Activated CD4-positive, CD25-positive, alpha-beta regulatory T cell treated with anti-CD3 and anti-CD28 coated beads, Interleukin-2, amount 50 U/mL, for 16 hours (primary cell): ENCODE data around the gene ASAP3.
"Not testable (repeated sequence)": the region's sequence is repeated elsewhere in the genome, so short reads cannot be mapped to it uniquely, and the experiment has no call there.

Experiments used
- DNase-seq: peaks from one replicate; pipeline ENCODE4 v3.0.0-alpha.2; 2020; ENCODE audit warnings: low read depth, low spot score

ASAP3 gene

DNA sequence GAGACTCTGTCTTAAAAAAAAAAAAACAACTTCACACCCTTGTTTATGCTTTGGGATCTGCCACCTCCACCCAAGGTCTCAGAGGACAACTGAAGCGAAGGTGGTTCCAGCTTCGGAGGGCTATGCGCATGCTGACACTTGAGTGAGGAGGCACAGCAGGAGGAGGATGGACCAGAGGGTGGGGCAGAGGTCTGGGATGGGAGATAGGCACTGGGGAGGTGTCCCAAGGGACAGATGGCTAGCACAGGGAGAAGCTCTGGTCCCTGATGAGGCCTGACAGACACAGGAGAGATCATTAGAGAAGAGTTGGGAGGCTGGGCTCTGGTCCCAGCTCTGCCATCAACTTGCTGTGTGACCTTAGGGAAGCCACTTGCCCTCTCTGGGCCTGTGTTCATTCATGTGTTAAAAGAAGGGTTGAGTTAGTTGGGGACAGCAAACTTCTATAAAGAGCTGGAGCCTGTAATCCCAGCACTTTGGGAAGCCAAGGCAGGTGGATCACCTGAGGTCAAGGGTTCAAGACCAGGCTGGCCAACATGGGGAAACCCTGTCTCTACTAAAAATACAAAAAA lies 30.2 kb upstream of the ASAP3 start:
- no peak for DNase-seq

GRCh38 chr1:23509896-23510295 lies 25.9 kb upstream of the ASAP3 start:
- no peak for DNase-seq

DNA sequence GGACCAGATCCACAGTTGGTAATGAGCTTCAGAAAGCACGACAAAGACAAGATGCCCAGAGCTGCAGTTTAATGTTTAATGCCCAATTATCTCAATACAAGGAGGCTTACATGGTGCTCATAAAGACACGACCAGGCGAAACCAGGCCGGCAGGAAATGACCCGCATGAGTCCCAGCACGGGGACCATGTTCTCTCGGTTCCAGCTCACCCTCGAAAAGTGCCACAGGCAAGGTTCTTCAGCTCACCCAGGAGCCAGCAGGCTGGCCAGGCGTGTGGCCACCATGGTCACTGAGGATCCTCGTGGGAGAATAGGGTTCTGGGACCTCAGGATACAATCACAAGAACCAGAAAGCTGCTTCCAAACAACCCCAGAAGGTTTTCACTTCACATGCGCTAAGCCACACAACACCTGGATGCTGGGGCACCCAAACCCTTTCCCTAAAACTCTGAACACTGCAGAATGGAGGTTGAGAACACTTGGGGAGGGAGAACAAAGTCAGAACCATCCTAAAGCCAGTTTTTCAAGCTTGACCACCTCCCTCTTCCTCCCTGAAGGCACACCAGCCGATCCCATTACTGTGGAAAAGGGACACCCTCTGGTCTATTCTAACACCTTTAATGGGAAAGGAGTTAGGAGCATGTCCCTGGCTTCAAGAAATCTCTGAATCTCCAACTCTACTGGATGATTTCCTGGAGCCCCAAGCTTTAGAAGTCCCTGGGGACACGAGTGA lies 22.6 kb upstream of the ASAP3 start:
- no peak for DNase-seq

DNA sequence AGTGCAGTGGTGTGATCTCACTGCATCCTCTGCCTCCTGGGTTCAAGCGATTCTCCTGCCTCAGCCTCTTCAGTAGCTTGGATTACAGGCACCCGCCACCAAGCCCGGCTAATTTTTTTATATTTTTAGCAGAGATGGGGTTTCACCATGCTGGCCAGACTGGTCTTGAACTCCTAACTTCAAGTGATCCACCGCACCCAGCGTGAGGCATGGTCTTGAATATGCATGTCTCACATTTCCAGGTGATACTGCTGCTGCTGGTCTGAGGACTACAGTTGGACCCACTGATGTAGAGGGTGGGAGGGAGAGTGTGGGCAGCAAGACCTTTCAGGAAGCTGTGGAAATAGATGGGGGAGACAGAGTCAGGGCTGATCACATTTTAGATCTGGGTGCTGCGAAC lies 21.9 kb upstream of the ASAP3 start:
- no peak for DNase-seq

DNA sequence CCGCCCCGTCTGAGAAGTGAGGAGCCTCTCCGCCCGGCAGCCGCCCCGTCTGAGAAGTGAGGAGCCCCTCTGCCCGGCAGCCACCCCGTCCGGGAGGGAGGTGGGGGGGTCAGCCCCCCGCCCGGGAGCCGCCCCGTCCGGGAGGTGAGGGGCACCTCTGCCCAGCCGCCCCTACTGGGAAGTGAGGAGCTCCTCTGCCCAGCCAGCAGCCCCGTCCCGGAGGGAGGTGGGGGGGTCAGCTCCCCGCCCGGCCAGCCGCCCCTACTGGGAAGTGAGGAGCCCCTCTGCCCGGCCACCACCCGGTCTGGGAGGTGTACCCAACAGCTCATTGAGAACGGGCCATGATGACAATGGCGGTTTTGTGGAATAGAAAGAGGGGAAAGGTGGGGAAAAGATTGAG lies 20.2 kb upstream of the ASAP3 start:
- not testable (repeated sequence) for DNase-seq

DNA sequence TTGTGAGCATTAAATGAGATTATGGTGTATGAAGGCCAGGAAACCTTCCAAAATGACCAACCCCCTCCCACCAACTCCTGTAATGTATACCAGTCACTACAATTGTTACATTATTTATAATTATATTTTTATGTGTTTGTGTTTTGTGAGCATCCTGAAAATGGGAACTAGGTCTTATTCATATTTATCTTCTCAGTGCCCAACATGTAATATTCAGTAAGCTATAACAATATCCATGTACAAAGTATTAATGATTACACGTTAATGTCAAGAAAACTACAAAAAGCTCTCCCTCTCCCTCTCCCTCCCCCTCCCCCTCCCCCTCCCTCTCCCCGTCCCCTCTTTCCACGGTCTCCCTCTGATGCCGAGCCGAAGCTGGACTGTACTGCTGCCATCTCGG lies 19.0 kb upstream of the ASAP3 start:
- no peak for DNase-seq

- DNase-seq, result no peak
Measured at GRCh38 chr1:23500466-23500865, 16.5 kb upstream of the ASAP3 start.

- DNase-seq, result no peak
Measured at GRCh38 chr1:23497777-23498439, 13.9 kb upstream of the ASAP3 start.

DNA sequence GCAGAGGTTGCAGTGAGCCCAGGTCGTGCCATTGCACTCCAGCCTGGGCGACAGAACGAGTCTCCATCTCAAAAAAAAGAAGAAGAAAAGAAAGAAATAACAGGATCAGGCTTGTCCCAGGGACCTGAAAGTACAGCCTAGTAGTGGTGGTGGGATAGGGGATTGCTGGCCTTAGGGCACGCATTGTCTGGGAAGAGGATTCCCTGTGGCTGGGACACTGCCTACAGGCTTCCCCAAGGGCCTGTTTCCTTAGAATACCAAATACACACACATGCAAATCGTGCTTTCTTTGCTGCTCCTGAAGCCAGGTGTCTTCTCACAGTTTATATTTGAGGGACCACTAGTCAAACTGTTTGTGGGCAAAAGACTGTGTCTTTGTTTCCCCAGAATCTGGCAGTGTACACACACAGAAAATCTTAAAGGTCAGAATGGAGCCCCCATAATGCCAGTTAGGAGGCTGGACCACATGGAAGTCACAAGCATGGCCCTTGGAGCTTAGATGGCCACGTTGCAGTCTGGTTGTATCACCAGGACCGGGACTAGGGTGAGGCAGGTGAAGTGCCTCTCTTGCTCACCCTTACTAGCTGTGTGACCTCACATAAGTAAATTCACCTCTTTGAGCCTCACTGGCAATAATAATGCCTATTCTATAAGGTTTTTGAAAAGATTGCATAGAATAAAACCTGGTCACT lies 12.7 kb upstream of the ASAP3 start:
- no peak for DNase-seq

DNA sequence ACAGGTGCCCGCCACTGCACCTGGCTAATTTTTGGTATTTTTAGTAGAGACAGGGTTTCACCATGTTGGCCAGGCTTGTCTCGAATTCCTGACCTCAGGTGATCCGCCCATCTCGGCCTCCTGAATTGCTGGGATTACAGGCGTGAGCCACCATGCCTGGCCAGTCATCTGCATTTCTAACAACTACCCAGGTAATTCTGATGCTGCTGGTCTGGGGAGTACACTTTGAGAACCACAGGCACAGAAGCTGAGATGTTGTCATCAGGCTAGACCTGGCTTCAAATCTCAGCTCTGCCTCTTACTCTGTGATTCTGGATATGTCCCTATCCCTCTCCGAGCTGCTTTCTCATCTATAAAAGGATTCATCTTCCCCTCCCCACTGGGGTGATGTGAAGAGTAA lies 10.9 kb upstream of the ASAP3 start:
- DNase-seq, result not testable (repeated sequence)

- not testable (repeated sequence) for DNase-seq
Measured at GRCh38 chr1:23492776-23493175, 8.8 kb upstream of the ASAP3 start.

DNA sequence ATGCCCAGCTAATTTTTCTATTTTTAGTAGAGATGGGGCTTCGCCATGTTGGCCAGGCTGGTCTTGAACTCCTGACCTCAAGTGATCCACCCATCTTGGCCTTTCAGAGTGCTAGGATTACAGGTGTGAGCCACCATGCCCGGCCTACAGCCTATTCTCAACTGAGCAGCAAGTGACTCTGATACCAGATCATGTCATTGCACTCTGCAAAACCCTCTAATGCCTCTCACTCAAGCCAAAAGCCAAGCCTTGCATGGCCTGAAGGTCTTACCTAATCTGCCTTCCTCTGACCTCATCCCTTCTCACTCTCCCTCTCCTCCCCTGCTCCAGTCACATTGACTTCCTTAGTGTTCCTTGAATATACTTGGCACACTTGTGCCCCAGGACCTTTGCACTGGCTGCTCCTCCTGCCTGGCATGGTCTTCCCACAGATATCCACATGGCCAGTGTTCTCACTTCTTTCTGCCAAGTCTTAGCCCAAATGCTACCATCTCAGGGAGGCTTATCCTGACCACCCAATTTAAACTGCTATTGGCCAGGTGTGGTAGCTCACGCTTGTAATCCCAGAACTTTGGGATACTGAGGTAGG lies 8.2 kb upstream of the ASAP3 start:
- no peak for DNase-seq

GRCh38 chr1:23489842-23490241 lies 5.9 kb upstream of the ASAP3 start:
- DNase-seq, result no peak

- no peak for DNase-seq
Measured at GRCh38 chr1:23485002-23485332, 988 bp upstream of the ASAP3 start.

DNA sequence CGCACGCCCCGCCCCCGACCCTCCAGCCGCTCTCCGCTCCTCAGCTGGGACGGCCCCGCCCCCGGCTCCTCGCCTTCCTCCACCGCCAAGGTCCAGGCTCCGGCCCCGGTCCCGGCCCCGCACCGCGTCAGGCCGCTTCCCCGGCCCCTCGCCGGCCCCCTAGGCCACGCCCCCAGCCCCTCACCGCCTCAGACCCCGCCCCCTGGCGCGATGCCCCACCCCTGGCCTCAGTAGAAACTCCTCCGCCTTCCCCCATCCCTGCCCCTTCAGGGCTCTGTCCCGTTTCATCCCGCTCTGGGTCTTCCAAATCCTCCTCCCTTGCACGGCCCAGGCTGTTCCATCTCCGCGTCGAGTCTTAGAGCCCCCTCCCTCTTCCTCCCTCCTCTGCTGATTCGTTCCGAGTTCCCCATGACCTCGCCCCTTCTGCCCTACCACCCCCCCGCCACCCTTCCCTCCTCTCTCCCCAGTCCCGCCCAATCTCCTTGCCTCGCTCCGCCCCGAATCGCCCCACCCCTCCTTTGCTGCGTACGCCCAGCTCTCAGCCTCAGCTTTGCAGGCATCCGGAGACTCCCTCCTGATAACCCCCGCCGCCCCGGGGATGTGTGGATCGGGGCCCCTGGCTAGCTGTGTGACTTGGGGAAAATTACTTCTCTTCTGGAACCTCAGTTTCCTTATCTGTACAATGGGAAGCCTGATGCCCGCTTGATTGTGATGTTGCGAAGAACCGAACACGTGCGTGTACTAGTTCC lies 448 bp upstream of the ASAP3 start:
- peak; percentile 76 for DNase-seq

DNA sequence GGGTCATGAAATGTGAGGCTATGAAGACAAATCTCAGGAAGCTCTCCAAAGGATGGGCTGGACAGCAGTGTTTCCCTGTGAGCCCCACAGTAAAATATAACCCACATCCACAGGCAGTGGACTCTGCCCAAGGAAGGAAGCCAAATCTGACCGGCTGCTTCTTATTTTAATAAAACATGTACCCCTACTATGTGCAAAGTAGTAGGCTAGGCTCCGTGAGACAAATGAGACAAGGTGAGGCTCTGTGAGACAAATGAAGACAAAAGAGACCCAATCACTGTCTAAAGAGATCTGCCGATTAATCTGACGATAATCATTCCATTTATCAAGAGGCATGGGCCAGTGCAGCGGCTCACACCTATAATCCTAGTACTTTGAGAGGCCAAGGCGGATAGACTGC lies 2.1 kb downstream of the ASAP3 start:
- no peak for DNase-seq

- no peak for DNase-seq
Measured at GRCh38 chr1:23481026-23481597, 2.9 kb downstream of the ASAP3 start.

DNA sequence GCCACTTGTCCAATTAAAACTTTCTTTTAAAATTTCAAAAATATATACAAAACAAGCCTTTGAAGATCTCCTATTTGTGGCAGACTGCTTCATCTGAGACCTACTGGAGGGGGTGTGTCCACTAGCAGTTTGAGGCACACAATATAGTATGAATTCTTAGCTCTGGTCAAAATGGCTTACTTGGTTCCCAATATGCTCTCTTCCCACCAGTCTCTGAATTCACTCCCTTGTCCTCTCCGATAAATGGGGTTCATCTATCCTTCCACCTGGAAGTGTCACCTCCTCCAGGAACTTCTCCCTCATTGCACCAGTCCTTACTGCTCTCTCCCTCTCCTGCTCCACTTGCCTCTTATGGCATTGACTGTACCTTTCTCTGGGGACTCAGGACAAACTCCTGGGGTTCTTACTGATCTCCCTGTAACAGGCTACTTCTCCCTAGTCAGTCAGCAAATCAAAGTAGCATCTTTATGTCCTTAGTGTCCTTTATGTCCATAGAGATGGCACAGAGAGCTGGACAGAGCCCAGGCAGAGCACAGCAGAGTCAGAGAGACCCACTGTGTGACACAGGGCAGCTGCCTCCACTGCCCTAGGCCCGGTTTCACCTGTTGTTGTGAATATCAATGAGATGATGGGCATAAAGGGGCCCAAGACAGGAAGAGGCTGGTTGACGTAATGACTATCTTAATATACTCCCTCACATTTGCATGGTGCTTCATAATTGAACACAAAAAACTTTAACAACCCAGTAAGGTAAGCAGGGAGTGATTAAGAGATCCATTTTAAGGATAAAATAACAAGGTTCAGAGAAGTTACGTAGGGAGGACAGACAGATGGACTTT lies 3.6 kb downstream of the ASAP3 start:
- DNase-seq, result no peak

GRCh38 chr1:23479666-23479941 lies 4.4 kb downstream of the ASAP3 start:
- DNase-seq, result no peak

DNA sequence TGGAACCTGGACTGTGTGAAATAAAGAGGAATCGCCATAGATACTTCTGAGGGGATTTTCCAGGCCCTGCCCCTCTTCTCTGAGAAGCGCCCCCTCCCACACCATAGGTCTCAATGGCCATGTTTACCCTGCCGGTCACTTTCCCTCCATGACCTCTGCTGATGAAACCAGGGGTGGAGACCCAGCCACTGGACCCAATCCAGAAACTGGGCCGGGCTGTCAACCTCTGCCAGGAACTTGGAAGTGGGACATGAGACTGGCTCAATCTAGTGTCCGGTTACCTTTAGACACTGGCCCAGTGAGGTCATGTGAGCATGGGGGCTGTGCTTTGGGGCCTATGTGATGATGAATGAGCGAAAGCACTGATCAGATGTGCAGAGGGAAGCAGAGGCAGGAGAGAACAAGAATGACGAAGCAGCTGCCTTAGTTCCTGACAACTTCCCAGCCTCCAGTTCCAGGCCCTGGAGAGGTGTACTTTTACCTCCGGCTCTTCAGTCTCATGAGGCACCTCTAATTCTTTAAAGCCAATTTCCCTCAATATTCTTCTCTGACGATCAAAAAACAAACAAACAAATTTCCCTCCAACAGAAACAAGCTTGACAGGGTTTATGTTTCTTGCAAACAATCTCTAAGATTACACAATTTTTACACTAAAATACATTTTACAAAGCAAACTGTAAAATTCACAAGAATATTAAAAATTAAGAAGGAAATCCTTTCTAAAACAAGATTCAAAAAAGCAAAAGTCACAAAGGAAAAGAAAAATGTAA lies 4.9 kb downstream of the ASAP3 start:
- no peak for DNase-seq
